Transverse colon (tissue), 4 donors: ENCODE results near the gene MEPCE. TPM values are rescaled to one million over a fixed set of nuclear protein-coding genes. Genes with fewer than 3 reads are reported as not detected.

Experiments
- DNase-seq: peaks from one replicate; pipeline ENCODE4 v3.0.0-alpha.2; 2019
- H3K27ac ChIP-seq, 4 donors: fragments of 200-600 bp; sonication (generic); 2 replicates each; pipeline ENCODE4 v1.5.1; 2016 to 2018; ENCODE audit warnings: inconsistent platforms in 4 of 4
- H3K27me3 ChIP-seq: fragments of 200-600 bp; sonication (generic); 2 replicates; pipeline ENCODE4 v1.5.1; 2017; ENCODE audit warnings: inconsistent platforms
- H3K36me3 ChIP-seq, 4 donors: fragments of 200-600 bp; sonication (generic); 2 replicates each; pipeline ENCODE4 v1.5.1; 2017 to 2019; ENCODE audit warnings: inconsistent platforms in 4 of 4
- H3K4me1 ChIP-seq, 4 donors: fragments of 200-600 bp; sonication (generic); 2 replicates each; pipeline ENCODE4 v1.5.1; 2017 to 2020; ENCODE audit warnings: inconsistent platforms in 4 of 4
- H3K4me3 ChIP-seq, 4 donors: fragments of 200-600 bp; sonication (generic); 1 replicate in 1 of 4; 2 replicates in 3 of 4; pipeline versions ENCODE4 v1.5.1 to v1.6.1; 2017 to 2019; ENCODE audit warnings: inconsistent platforms in 4 of 4
- H3K9me3 ChIP-seq, 2 donors: fragments of 200-600 bp; sonication (generic); 2 replicates each; pipeline ENCODE4 v1.5.1; 2017 to 2019; ENCODE audit warnings: inconsistent platforms in 2 of 2
- CTCF ChIP-seq, 5 experiments: fragments of 200-600 bp in 3 of 5; fragments of 450-650 bp in 2 of 5; sonication (generic) in 3 of 5; IDR thresholded peaks; 1 replicate in 2 of 5; 2 replicates in 3 of 5; pipeline ENCODE4 v1.5.1; 2016 to 2017; ENCODE audit warnings: antibody characterized with exemption in 5 of 5, inconsistent platforms in 3 of 5, mild to moderate bottlenecking in 2 of 5, moderate library complexity in 1 of 5
- EP300 ChIP-seq: sonication (generic); formaldehyde crosslinking; IDR thresholded peaks from one replicate; pipeline ENCODE4 v1.6.1; 2017; ENCODE audit warnings: antibody characterized with exemption, low read depth
- POLR2A ChIP-seq: fragments of 450-650 bp; IDR thresholded peaks from one replicate; pipeline ENCODE4 v1.6.1; 2016; ENCODE audit warnings: antibody characterized with exemption, mild to moderate bottlenecking, moderate library complexity
- POLR2AphosphoS5 ChIP-seq, 3 donors: sonication (generic); formaldehyde crosslinking; IDR thresholded peaks; one replicate each; pipeline ENCODE4 v1.6.1; 2016; ENCODE audit warnings: antibody characterized with exemption in 3 of 3
- WGBS, 2 donors: methylation state at CpG; one replicate each; pipeline ENCODE4 v1.1.5; 2018; ENCODE audit warnings: low coverage in 1 of 2; 5-methylcytosine and 5-hydroxymethylcytosine counted together
- in situ Hi-C, 4 donors: fragments of 200-750 bp; cut with MboI; loops; one replicate each; pipeline versions ENCODE4 v1.15.0 to v1.15.1; 2017; ENCODE audit warnings: low sequenced_read_pairs in 3 of 4, low pct_ligation_motif_present in 1 of 4, low pct_unique_long_range_greater_than_20kb in 1 of 4
- intact Hi-C: fragments of 100-400 bp; cut with DNase I; formaldehyde crosslinking; loops from one replicate; pipeline ENCODE4 v1.15.1; 2023; ENCODE audit warnings: low total_unique reads
- total RNA-seq, 4 donors: library from RNA; depleted of rRNA; stranded (reverse); fragments of >200 nt; gene quantifications; one replicate each; pipeline ENCODE4 v1.1.0, GENCODE V29; 2016

MEPCE gene
- total RNA-seq, 4 donors from 2014 or later: 25.9 to 41.9 (median 30.5) TPM

- peaks cover 21 to 40% (median 34%) of the 10 kb centered on the region in 4 donors for H3K4me1 ChIP-seq
- intact Hi-C loops (loop anchor here (5.0 kb wide), 1 partner anchor 81 kb away; no protein-coding TSS in a partner anchor), in situ Hi-C loops (loop anchor here in 1 of 4 donors (10.0 kb wide), 1 partner anchor 73 kb away; no protein-coding TSS in a partner anchor)
- no peaks in the 10 kb centered on the region for H3K9me3 ChIP-seq
- no peak overlapping the region for H3K4me3 ChIP-seq
- H3K27ac ChIP-seq: no peak overlapping the region
- H3K36me3 ChIP-seq: no peaks in the 10 kb centered on the region
- DNase-seq: no peak
- WGBS, 2 donors: 81 to 83% methylated on average over 1 of the region's 1 CpG
- no peaks in the 10 kb centered on the region for H3K27me3 ChIP-seq
- no peak for TF ChIP-seq CTCF (IDR thresholded peaks at IDR 0.05)
These were observed 51.8 kb downstream of the MEPCE start for GRCh38 chr7:100481466-100481865.

- in situ Hi-C loops: loop anchor here in 1 of 4 donors (10.0 kb wide), 1 partner anchor 72 kb away; no protein-coding TSS in a partner anchor
- 4 to 32% methylated on average over 4 to 14 of the region's 14 CpGs for WGBS, 2 donors
- H3K4me3 ChIP-seq: peak overlapping the region; percentile 52 to 65 (median 63)
- no peaks in the 10 kb centered on the region for H3K36me3 ChIP-seq
- intact Hi-C loops: loop anchor here (5.0 kb wide), 1 partner anchor 80 kb away; no protein-coding TSS in a partner anchor
- H3K4me1 ChIP-seq: peaks cover 12 to 28% (median 21%) of the 10 kb centered on the region in 4 donors
- no peaks in the 10 kb centered on the region for H3K9me3 ChIP-seq
- peak overlapping the region; percentile 16 to 73 (median 59) for H3K27ac ChIP-seq
- no peaks in the 10 kb centered on the region for H3K27me3 ChIP-seq
- no peak for DNase-seq
- TF ChIP-seq EP300 (no peak), CTCF (IDR thresholded peaks at IDR 0.05) (no peak), POLR2AphosphoS5 (IDR thresholded peaks at IDR 0.05) (no peak), POLR2A (no peak)
These were observed 53.1 kb downstream of the MEPCE start for GRCh38 chr7:100482728-100483089.

- intact Hi-C loops: loop anchor here (5.0 kb wide), 1 partner anchor 79 kb away; no protein-coding TSS in a partner anchor
These were observed 53.6 kb downstream of the MEPCE start for GRCh38 chr7:100483090-100483721.

More at GRCh38 chr7:100483090-100483721, 53.6 kb downstream of the MEPCE start:
- Histone ChIP-seq H3K36me3 (no peaks in the 10 kb centered on the region), H3K9me3 (no peaks in the 10 kb centered on the region), H3K27me3 (no peaks in the 10 kb centered on the region), H3K27ac (peak overlapping the region; percentile 16 to 73 (median 59)), H3K4me1 (peaks cover 12 to 25% (median 20%) of the 10 kb centered on the region in 4 donors), H3K4me3 (peak overlapping the region; percentile 52 to 65 (median 63))
- DNase-seq: peak; percentile 80
- in situ Hi-C loops: loop anchor here in 1 of 4 donors (10.0 kb wide), 1 partner anchor 72 kb away; no protein-coding TSS in a partner anchor
- TF ChIP-seq EP300 (no peak), CTCF (IDR thresholded peaks at IDR 0.05) (peak; percentile 62 to 98 (median 89)), POLR2AphosphoS5 (IDR thresholded peaks at IDR 0.05) (no peak)
- WGBS, 2 donors: 0 to 1% methylated on average over 11 to 59 of the region's 79 CpGs

Other genes with a start within 250 kb of the MEPCE start
- gene PVRIG, start 209.9 kb upstream of the MEPCE start, total RNA-seq: 1 to 10 TPM in 2 of 4 donors, not detected in 2; 2.2 to 4.3 TPM
- gene SPDYE3, start 122.1 kb upstream of the MEPCE start, total RNA-seq: not detected
- gene PILRB, start 71.7 kb upstream of the MEPCE start, total RNA-seq: 100 to 1,000 TPM in 2 of 4 donors, 10 to 100 TPM in 2; 80.0 to 239 (median 113) TPM
- gene PILRA, start 56.3 kb upstream of the MEPCE start, total RNA-seq: 1 to 10 TPM in 2 of 4 donors, not detected in 2; 1.9 to 4.9 TPM
- gene ZCWPW1, start 1.1 kb upstream of the MEPCE start, total RNA-seq: 1 to 10 TPM in 1 of 4 donors, under 1 TPM in 2, not detected in 1; 0.68 to 2.4 (median 0.80) TPM
- 10 to 100 TPM; 17.1 to 98.4 (median 37.2) TPM for gene PPP1R35, start 6.7 kb downstream of the MEPCE start, total RNA-seq
- not detected for gene SPACDR, start 34.4 kb downstream of the MEPCE start, total RNA-seq
- 100 to 1,000 TPM in 1 of 4 donors, 10 to 100 TPM in 3; 41.6 to 101 (median 67.6) TPM for gene TSC22D4, start 49.4 kb downstream of the MEPCE start, total RNA-seq
- 1 to 10 TPM in 1 of 4 donors, under 1 TPM in 1, not detected in 2; 0.41 to 1.4 TPM for gene NYAP1, start 54.1 kb downstream of the MEPCE start, total RNA-seq
- 100 to 1,000 TPM in 2 of 4 donors, 10 to 100 TPM in 2; 63.8 to 154 (median 102) TPM for gene AGFG2, start 109.4 kb downstream of the MEPCE start, total RNA-seq
- gene SAP25, start 144.1 kb downstream of the MEPCE start, total RNA-seq: 10 to 100 TPM in 1 of 4 donors, 1 to 10 TPM in 1, under 1 TPM in 1, not detected in 1; 0.96 to 52.4 (median 2.7) TPM
- gene LRCH4, start 156.3 kb downstream of the MEPCE start, total RNA-seq: 100 to 1,000 TPM; 115 to 508 (median 151) TPM
- gene FBXO24, start 156.5 kb downstream of the MEPCE start, total RNA-seq: under 1 TPM in 2 of 4 donors, not detected in 2; 0.14 to 0.79 TPM
- gene PCOLCE, start 172.5 kb downstream of the MEPCE start, total RNA-seq: 10 to 100 TPM in 2 of 4 donors, 1 to 10 TPM in 2; 5.6 to 46.2 (median 11.7) TPM
- gene MOSPD3, start 182.7 kb downstream of the MEPCE start, total RNA-seq: 10 to 100 TPM; 13.5 to 39.6 (median 18.4) TPM
- under 1 TPM in 3 of 4 donors, not detected in 1; 0.60 to 0.68 (median 0.64) TPM for gene TFR2, start 211.7 kb downstream of the MEPCE start, total RNA-seq
- not detected for gene ACTL6B, start 226.6 kb downstream of the MEPCE start, total RNA-seq
- 100 to 1,000 TPM; 192 to 301 (median 246) TPM for gene GNB2, start 243.9 kb downstream of the MEPCE start, total RNA-seq